HEK293 (cell line): ENCODE data around the gene NAGLU.

Experiments used
- BCL11A ChIP-seq: fragments of 450-650 bp; formaldehyde crosslinking; IDR thresholded peaks from 2 replicates; pipeline ENCODE4 v1.5.1; 2016; ENCODE audit warnings: low read depth, missing biosample characterization, missing genetic modification characterization
- HOXA7 ChIP-seq: sonication (generic); formaldehyde crosslinking; IDR thresholded peaks from 2 replicates; pipeline ENCODE4 v1.8.1; 2022; ENCODE audit warnings: missing genetic modification reagents, borderline replicate concordance
- KLF8 ChIP-seq: fragments of 450-650 bp; formaldehyde crosslinking; IDR thresholded peaks from 2 replicates; pipeline ENCODE4 v1.5.1; 2016; ENCODE audit warnings: missing biosample characterization, missing genetic modification characterization
- KLF9 ChIP-seq: fragments of 450-650 bp; formaldehyde crosslinking; IDR thresholded peaks from 2 replicates; pipeline ENCODE4 v1.5.1; 2016; ENCODE audit warnings: missing biosample characterization, missing genetic modification characterization, low read depth
- REPIN1 ChIP-seq: fragments of 450-650 bp; formaldehyde crosslinking; IDR thresholded peaks from 2 replicates; pipeline ENCODE4 v1.5.1; 2017; ENCODE audit warnings: missing biosample characterization, missing genetic modification characterization, low read depth
- SETDB1 ChIP-seq: IDR thresholded peaks from one replicate; pipeline ENCODE4 v1.6.1; 2017; ENCODE audit warnings: mild to moderate bottlenecking, low read length, moderate library complexity, mixed read lengths; ENCODE audit not compliant: insufficient read length
- SP2 ChIP-seq: fragments of 450-650 bp; formaldehyde crosslinking; IDR thresholded peaks from 2 replicates; pipeline ENCODE4 v1.5.1; 2016; ENCODE audit warnings: missing biosample characterization, missing genetic modification characterization
- TCF7L2 ChIP-seq: IDR thresholded peaks from 2 replicates; pipeline ENCODE4 v1.6.1; 2011; ENCODE audit warnings: low read depth, mild to moderate bottlenecking, inconsistent platforms, low read length, moderate library complexity, borderline replicate concordance
- ZBTB17 ChIP-seq: fragments of 450-650 bp; formaldehyde crosslinking; IDR thresholded peaks from 2 replicates; pipeline ENCODE4 v1.5.1; 2016; ENCODE audit warnings: missing biosample characterization, missing genetic modification characterization
- ZBTB8A ChIP-seq: fragments of 450-650 bp; formaldehyde crosslinking; IDR thresholded peaks from 2 replicates; pipeline ENCODE4 v1.5.1; 2016; ENCODE audit warnings: missing biosample characterization, missing genetic modification characterization
- ZIC2 ChIP-seq: fragments of 450-650 bp; formaldehyde crosslinking; IDR thresholded peaks from 2 replicates; pipeline ENCODE4 v1.5.1; 2016; ENCODE audit warnings: missing biosample characterization, missing genetic modification characterization
- ZNF114 ChIP-seq: fragments of 450-650 bp; formaldehyde crosslinking; IDR thresholded peaks from 2 replicates; pipeline ENCODE4 v1.5.0; 2017; ENCODE audit warnings: missing biosample characterization, missing genetic modification characterization
- ZNF146 ChIP-seq: fragments of 450-650 bp; formaldehyde crosslinking; IDR thresholded peaks from 2 replicates; pipeline ENCODE4 v1.5.1; 2016; ENCODE audit warnings: missing biosample characterization, missing genetic modification characterization
- ZNF2 ChIP-seq: fragments of 450-650 bp; formaldehyde crosslinking; IDR thresholded peaks from 2 replicates; pipeline ENCODE4 v1.5.1; 2016; ENCODE audit warnings: missing biosample characterization, missing genetic modification characterization
- ZNF211 ChIP-seq: fragments of 450-650 bp; formaldehyde crosslinking; IDR thresholded peaks from 2 replicates; pipeline ENCODE4 v1.5.1; 2016; ENCODE audit warnings: low read depth, missing biosample characterization, missing genetic modification characterization
- ZNF221 ChIP-seq: fragments of 450-650 bp; formaldehyde crosslinking; IDR thresholded peaks from 2 replicates; pipeline ENCODE4 v1.5.1; 2017; ENCODE audit warnings: missing biosample characterization, missing genetic modification characterization, borderline replicate concordance
- ZNF223 ChIP-seq: fragments of 450-650 bp; formaldehyde crosslinking; IDR thresholded peaks from 2 replicates; pipeline ENCODE4 v1.5.1; 2016; ENCODE audit warnings: missing biosample characterization, missing genetic modification characterization
- ZNF274 ChIP-seq, 2 experiments: fragments of 200-500 bp in 1 of 2; fragments of 450-650 bp in 1 of 2; sonication (Bioruptor generic) in 1 of 2; formaldehyde crosslinking in 1 of 2; IDR thresholded peaks; 2 replicates each; pipeline versions ENCODE4 v1.5.1 to v1.6.1; 2014 to 2016; ENCODE audit warnings: borderline replicate concordance in 1 of 2, inconsistent platforms in 1 of 2, low read length in 1 of 2, missing biosample characterization in 1 of 2, missing genetic modification characterization in 1 of 2
- ZNF426 ChIP-seq: fragments of 450-650 bp; formaldehyde crosslinking; IDR thresholded peaks from 2 replicates; pipeline ENCODE4 v1.5.1; 2017; ENCODE audit warnings: missing biosample characterization, missing genetic modification characterization, mild to moderate bottlenecking, inconsistent platforms, moderate library complexity
- ZNF433 ChIP-seq: fragments of 450-650 bp; formaldehyde crosslinking; IDR thresholded peaks from 2 replicates; pipeline ENCODE4 v1.5.1; 2016; ENCODE audit warnings: missing biosample characterization, missing genetic modification characterization, low read depth
- ZNF473 ChIP-seq: fragments of 450-650 bp; formaldehyde crosslinking; IDR thresholded peaks from 2 replicates; pipeline ENCODE4 v1.5.1; 2017; ENCODE audit warnings: missing biosample characterization, missing genetic modification characterization
- ZNF544 ChIP-seq: fragments of 450-650 bp; formaldehyde crosslinking; IDR thresholded peaks from 2 replicates; pipeline ENCODE4 v1.5.0; 2017; ENCODE audit warnings: missing biosample characterization, missing genetic modification characterization
- ZNF549 ChIP-seq: fragments of 450-650 bp; IDR thresholded peaks from 2 replicates; pipeline ENCODE4 v1.5.1; 2018; ENCODE audit warnings: missing biosample characterization, missing genetic modification characterization, mild to moderate bottlenecking, inconsistent platforms, moderate library complexity
- ZNF596 ChIP-seq: fragments of 450-650 bp; IDR thresholded peaks from 2 replicates; pipeline ENCODE4 v1.5.0; 2018; ENCODE audit warnings: missing biosample characterization, mild to moderate bottlenecking, missing genetic modification characterization, moderate library complexity
- ZNF600 ChIP-seq: fragments of 450-650 bp; formaldehyde crosslinking; IDR thresholded peaks from 2 replicates; pipeline ENCODE4 v1.5.1; 2016; ENCODE audit warnings: missing biosample characterization, missing genetic modification characterization
- ZNF629 ChIP-seq: fragments of 450-650 bp; formaldehyde crosslinking; IDR thresholded peaks from 2 replicates; pipeline ENCODE4 v1.5.1; 2017; ENCODE audit warnings: missing biosample characterization, missing genetic modification characterization
- ZNF660 ChIP-seq: fragments of 450-650 bp; IDR thresholded peaks from 2 replicates; pipeline ENCODE4 v1.5.1; 2018; ENCODE audit warnings: missing biosample characterization, mild to moderate bottlenecking, missing genetic modification characterization
- ZNF791 ChIP-seq: fragments of 450-650 bp; formaldehyde crosslinking; IDR thresholded peaks from 2 replicates; pipeline ENCODE4 v1.5.1; 2016; ENCODE audit warnings: missing biosample characterization, missing genetic modification characterization
- TF ChIP-seq, protein P1 (sequence below): fragments of 450-650 bp; formaldehyde crosslinking; IDR thresholded peaks from 2 replicates; pipeline ENCODE4 v1.5.1; 2017; ENCODE audit warnings: missing biosample characterization, mild to moderate bottlenecking, missing genetic modification characterization, moderate library complexity
- TF ChIP-seq, protein P2 (sequence below): fragments of 450-650 bp; formaldehyde crosslinking; IDR thresholded peaks from 2 replicates; pipeline ENCODE4 v1.5.1; 2017; ENCODE audit warnings: missing biosample characterization, missing genetic modification characterization
- TF ChIP-seq, protein P3 (sequence below): fragments of 450-650 bp; formaldehyde crosslinking; IDR thresholded peaks from 2 replicates; pipeline ENCODE4 v1.5.1; 2016; ENCODE audit warnings: missing biosample characterization, missing genetic modification characterization
- TF ChIP-seq, protein P4 (sequence below): fragments of 450-650 bp; formaldehyde crosslinking; IDR thresholded peaks from 2 replicates; pipeline ENCODE4 v1.5.1; 2016; ENCODE audit warnings: missing biosample characterization, missing genetic modification characterization
- TF ChIP-seq, protein P5 (sequence below): fragments of 450-650 bp; formaldehyde crosslinking; optimal IDR thresholded peaks from 2 replicates; pipeline ENCODE3; 2016; ENCODE audit warnings: missing biosample characterization, mild to moderate bottlenecking, missing genetic modification characterization
- TF ChIP-seq, protein P6 (sequence below): fragments of 450-650 bp; formaldehyde crosslinking; IDR thresholded peaks from 2 replicates; pipeline ENCODE4 v1.5.1; 2017; ENCODE audit warnings: missing biosample characterization, missing genetic modification characterization

Gene NAGLU

DNA sequence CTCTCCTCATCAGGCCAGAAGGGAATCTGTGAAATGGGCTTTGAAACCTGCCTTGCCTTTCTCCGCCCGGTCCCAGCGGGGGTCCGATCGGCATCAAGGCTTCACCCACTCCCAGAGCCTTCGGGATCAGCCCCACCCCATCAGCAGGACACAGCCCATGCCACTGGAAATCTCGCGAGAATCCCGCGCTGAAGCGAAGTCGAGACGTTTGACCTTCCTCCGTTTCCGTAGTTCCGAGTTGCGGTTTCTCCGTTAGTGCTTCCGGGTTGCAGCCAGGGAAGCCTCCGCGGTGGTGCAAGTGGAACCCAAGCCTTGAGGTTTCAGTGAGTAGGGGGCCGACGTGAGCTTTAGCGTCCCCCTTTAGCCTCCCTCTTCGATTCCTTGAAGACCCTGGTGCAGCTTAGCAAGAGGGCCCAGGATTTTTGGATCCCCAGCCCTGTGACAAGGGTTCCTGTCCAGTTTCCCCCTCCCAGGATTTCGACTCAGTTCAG, 25.9 kb downstream of the NAGLU start, which contains the start of gene COASY (continued):
- no peak for TF ChIP-seq HOXA7 (CRISPR knock-in tag)
- TF ChIP-seq, protein P1, sequence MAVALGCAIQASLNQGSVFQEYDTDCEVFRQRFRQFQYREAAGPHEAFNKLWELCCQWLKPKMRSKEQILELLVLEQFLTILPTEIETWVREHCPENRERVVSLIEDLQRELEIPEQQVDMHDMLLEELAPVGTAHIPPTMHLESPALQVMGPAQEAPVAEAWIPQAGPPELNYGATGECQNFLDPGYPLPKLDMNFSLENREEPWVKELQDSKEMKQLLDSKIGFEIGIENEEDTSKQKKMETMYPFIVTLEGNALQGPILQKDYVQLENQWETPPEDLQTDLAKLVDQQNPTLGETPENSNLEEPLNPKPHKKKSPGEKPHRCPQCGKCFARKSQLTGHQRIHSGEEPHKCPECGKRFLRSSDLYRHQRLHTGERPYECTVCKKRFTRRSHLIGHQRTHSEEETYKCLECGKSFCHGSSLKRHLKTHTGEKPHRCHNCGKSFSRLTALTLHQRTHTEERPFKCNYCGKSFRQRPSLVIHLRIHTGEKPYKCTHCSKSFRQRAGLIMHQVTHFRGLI (tag by site-specific recombination): peak; percentile 65; the same call in 1 of the 2 replicates
- peak; percentile 84 for TF ChIP-seq ZNF629 (tag by site-specific recombination)
- TF ChIP-seq ZNF791 (tag by site-specific recombination): no peak
- TF ChIP-seq, protein P2, sequence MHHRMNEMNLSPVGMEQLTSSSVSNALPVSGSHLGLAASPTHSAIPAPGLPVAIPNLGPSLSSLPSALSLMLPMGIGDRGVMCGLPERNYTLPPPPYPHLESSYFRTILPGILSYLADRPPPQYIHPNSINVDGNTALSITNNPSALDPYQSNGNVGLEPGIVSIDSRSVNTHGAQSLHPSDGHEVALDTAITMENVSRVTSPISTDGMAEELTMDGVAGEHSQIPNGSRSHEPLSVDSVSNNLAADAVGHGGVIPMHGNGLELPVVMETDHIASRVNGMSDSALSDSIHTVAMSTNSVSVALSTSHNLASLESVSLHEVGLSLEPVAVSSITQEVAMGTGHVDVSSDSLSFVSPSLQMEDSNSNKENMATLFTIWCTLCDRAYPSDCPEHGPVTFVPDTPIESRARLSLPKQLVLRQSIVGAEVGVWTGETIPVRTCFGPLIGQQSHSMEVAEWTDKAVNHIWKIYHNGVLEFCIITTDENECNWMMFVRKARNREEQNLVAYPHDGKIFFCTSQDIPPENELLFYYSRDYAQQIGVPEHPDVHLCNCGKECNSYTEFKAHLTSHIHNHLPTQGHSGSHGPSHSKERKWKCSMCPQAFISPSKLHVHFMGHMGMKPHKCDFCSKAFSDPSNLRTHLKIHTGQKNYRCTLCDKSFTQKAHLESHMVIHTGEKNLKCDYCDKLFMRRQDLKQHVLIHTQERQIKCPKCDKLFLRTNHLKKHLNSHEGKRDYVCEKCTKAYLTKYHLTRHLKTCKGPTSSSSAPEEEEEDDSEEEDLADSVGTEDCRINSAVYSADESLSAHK (tag by site-specific recombination): peak; percentile 16; the same call in 1 of the 2 replicates
- no peak for TF ChIP-seq BCL11A (tag by site-specific recombination)
- TF ChIP-seq ZNF211 (tag by site-specific recombination): no peak
- no peak for TF ChIP-seq SETDB1
- TF ChIP-seq ZIC2 (tag by site-specific recombination): peak; percentile 77
- TF ChIP-seq ZNF221 (tag by site-specific recombination): no peak
- TF ChIP-seq ZNF549 (tag by site-specific recombination): no peak
- TF ChIP-seq ZBTB8A (tag by site-specific recombination): peak; percentile 79
- TF ChIP-seq ZNF600 (tag by site-specific recombination): no peak; the same call in 1 of the 2 replicates
- no peak for TF ChIP-seq ZNF114 (tag by site-specific recombination)
- TF ChIP-seq ZBTB17 (tag by site-specific recombination): peak; percentile 95
- no peak for TF ChIP-seq ZNF146 (tag by site-specific recombination)
- no peak for TF ChIP-seq ZNF426 (tag by site-specific recombination)
- no peak for TF ChIP-seq ZNF223 (tag by site-specific recombination)
- peak; percentile 76; the same call in 1 of the 2 replicates for TF ChIP-seq ZNF660 (tag by site-specific recombination)
- TF ChIP-seq KLF9: no peak; the same call in 1 of the 2 replicates
- TF ChIP-seq, protein P3, sequence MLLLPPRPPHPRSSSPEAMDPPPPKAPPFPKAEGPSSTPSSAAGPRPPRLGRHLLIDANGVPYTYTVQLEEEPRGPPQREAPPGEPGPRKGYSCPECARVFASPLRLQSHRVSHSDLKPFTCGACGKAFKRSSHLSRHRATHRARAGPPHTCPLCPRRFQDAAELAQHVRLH (tag by site-specific recombination): peak; percentile 90
- peak; percentile 92 for TF ChIP-seq KLF8
- peak; percentile 85 for TF ChIP-seq SP2 (tag by site-specific recombination)
- no peak for TF ChIP-seq ZNF544 (tag by site-specific recombination)
- no peak for TF ChIP-seq ZNF2
- TF ChIP-seq, protein P4, sequence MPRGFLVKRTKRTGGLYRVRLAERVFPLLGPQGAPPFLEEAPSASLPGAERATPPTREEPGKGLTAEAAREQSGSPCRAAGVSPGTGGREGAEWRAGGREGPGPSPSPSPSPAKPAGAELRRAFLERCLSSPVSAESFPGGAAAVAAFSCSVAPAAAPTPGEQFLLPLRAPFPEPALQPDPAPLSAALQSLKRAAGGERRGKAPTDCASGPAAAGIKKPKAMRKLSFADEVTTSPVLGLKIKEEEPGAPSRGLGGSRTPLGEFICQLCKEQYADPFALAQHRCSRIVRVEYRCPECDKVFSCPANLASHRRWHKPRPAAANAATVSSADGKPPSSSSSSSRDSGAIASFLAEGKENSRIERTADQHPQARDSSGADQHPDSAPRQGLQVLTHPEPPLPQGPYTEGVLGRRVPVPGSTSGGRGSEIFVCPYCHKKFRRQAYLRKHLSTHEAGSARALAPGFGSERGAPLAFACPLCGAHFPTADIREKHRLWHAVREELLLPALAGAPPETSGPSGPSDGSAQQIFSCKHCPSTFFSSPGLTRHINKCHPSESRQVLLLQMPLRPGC (tag by site-specific recombination): peak; percentile 75
- no peak for TF ChIP-seq TCF7L2
- TF ChIP-seq, protein P5, sequence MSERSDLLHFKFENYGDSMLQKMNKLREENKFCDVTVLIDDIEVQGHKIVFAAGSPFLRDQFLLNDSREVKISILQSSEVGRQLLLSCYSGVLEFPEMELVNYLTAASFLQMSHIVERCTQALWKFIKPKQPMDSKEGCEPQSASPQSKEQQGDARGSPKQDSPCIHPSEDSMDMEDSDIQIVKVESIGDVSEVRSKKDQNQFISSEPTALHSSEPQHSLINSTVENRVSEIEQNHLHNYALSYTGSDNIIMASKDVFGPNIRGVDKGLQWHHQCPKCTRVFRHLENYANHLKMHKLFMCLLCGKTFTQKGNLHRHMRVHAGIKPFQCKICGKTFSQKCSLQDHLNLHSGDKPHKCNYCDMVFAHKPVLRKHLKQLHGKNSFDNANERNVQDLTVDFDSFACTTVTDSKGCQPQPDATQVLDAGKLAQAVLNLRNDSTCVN: peak; percentile 27
- TF ChIP-seq REPIN1 (tag by site-specific recombination): no peak
- TF ChIP-seq ZNF473 (tag by site-specific recombination): no peak
- no peak for TF ChIP-seq ZNF433 (tag by site-specific recombination)
- no peak for TF ChIP-seq ZNF596 (tag by site-specific recombination)
- TF ChIP-seq, protein P6, sequence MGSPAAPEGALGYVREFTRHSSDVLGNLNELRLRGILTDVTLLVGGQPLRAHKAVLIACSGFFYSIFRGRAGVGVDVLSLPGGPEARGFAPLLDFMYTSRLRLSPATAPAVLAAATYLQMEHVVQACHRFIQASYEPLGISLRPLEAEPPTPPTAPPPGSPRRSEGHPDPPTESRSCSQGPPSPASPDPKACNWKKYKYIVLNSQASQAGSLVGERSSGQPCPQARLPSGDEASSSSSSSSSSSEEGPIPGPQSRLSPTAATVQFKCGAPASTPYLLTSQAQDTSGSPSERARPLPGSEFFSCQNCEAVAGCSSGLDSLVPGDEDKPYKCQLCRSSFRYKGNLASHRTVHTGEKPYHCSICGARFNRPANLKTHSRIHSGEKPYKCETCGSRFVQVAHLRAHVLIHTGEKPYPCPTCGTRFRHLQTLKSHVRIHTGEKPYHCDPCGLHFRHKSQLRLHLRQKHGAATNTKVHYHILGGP: no peak
- no peak for TF ChIP-seq ZNF274 (IDR thresholded peaks at IDR 0.05; ENCODE audit: low read length)
- TF ChIP-seq ZNF274 (tag by site-specific recombination; IDR thresholded peaks at IDR 0.05; ENCODE audit: borderline replicate concordance): no peak
